A673 (cell line): ENCODE results near the gene CACNA2D3. TPM values are rescaled to one million over a fixed set of nuclear protein-coding genes. Genes with fewer than 3 reads are reported as not detected.

Source experiments
- BruUV-seq: library from RNA; stranded (reverse); fragments of 400-500 nt; replicated peaks from 2 replicates; lab custom pipeline; 2021; lab: Mats Ljungman, UMichigan
- CTCF ChIA-PET: fragments of 300-600 bp; sonication (Branson Sonifier 250); formaldehyde crosslinking; loops from one replicate; lab custom pipeline; 2022; ENCODE audit warnings: antibody characterized with exemption; lab: Charles Lee
- POLR2A ChIA-PET: fragments of 300-600 bp; sonication (Branson Sonifier 250); formaldehyde crosslinking; loops from one replicate; lab custom pipeline; 2022; ENCODE audit warnings: antibody characterized with exemption; ENCODE audit not compliant: low non-redundant PET; lab: Charles Lee
- DNase-seq: peaks from one replicate; pipeline ENCODE4 v3.0.0-alpha.2; 2015; ENCODE audit warnings: low spot score
- H3K27ac ChIP-seq: fragments of 200-600 bp; sonication (generic); 2 replicates; pipeline ENCODE4 v1.5.1; 2016; ENCODE audit warnings: mixed run types, low read depth, mild to moderate bottlenecking, mixed read lengths, antibody characterized with exemption, low read length; ENCODE audit not compliant: poor library complexity, severe bottlenecking
- H3K27me3 ChIP-seq: fragments of 200-600 bp; sonication (generic); replicated peaks from 2 replicates; pipeline ENCODE4 v1.6.1; 2017; ENCODE audit warnings: mixed run types, low read depth, mild to moderate bottlenecking, mixed read lengths, antibody characterized with exemption, low read length; ENCODE audit not compliant: insufficient read depth, poor library complexity
- H3K36me3 ChIP-seq: fragments of 200-600 bp; sonication (generic); 2 replicates; pipeline ENCODE4 v1.6.1; 2016; ENCODE audit warnings: mixed run types, mild to moderate bottlenecking, mixed read lengths, antibody characterized with exemption, low read length; ENCODE audit not compliant: insufficient read depth, poor library complexity, severe bottlenecking
- H3K4me1 ChIP-seq: fragments of 200-600 bp; sonication (generic); 2 replicates; pipeline ENCODE4 v1.6.1; 2017; ENCODE audit warnings: mixed run types, mild to moderate bottlenecking, mixed read lengths, antibody characterized with exemption, low read length; ENCODE audit not compliant: insufficient read depth, poor library complexity, severe bottlenecking
- H3K4me3 ChIP-seq: fragments of 200-600 bp; sonication (generic); 2 replicates; pipeline ENCODE4 v1.5.1; 2016; ENCODE audit warnings: low read depth, mixed run types, mild to moderate bottlenecking, mixed read lengths, low read length; ENCODE audit not compliant: poor library complexity, severe bottlenecking
- H3K9me3 ChIP-seq: fragments of 200-600 bp; sonication (generic); 2 replicates; pipeline ENCODE4 v1.6.1; 2016; ENCODE audit warnings: mixed run types, low read depth, mild to moderate bottlenecking, mixed read lengths, antibody characterized with exemption, low read length; ENCODE audit not compliant: poor library complexity, severe bottlenecking
- EZH2 ChIP-seq: fragments of 200-600 bp; sonication (generic); IDR thresholded peaks from 2 replicates; pipeline ENCODE4 v1.6.1; 2017; ENCODE audit warnings: borderline replicate concordance, low read depth, mild to moderate bottlenecking, mixed read lengths, antibody characterized with exemption, low read length; ENCODE audit not compliant: poor library complexity, severe bottlenecking
- intact Hi-C: fragments of 100-400 bp; cut with micrococcal nuclease; formaldehyde crosslinking; loops from one replicate; pipeline ENCODE4 v1.10.0; 2022; ENCODE audit not compliant: unreplicated experiment
- total RNA-seq: library from RNA; stranded (reverse); gene quantifications from 2 replicates; pipeline ENCODE4 v1.2.3, GENCODE V29; 2021
- TF ChIP-seq, protein P1 (sequence below): fragments of 300-800, 200-600 bp; sonication (generic); conservative IDR thresholded peaks from 2 replicates; pipeline ENCODE4 v1.5.1; 2017; ENCODE audit warnings: low read depth, mild to moderate bottlenecking, antibody characterized with exemption, low read length, moderate library complexity, mixed read lengths

The CACNA2D3 gene
- total RNA-seq, 1 experiment from 2014 or later, result not detected

DNA sequence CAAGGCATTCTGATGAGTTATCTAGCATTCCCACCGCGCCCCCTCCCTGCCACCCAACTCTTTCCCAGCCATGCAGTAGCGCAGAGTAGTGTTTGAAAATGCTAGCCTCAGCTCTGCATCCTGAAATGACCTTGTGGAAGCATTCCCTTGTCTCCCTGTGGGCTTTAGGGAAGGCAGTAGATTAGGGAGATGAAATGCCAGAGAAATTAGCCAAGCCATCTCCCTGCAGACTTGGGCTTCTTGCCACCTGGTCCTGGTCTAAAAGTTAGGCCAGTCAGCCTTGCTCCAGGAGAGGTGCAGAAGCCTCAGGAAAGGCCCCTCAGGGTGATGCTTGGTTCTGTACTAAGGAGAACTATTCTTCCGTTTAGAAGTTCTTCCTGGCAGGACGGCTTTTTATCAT lies 231.2 kb downstream of the CACNA2D3 start:
- Histone ChIP-seq H3K27me3 (no peaks in the 10 kb centered on the region), H3K36me3 (no peaks in the 10 kb centered on the region), H3K27ac (no peak overlapping the region), H3K4me3 (no peak overlapping the region), H3K4me1 (no peaks in the 10 kb centered on the region), H3K9me3 (no peaks in the 10 kb centered on the region)
- intact Hi-C loops, result no loop called here
- ChIA-PET CTCF (no interaction called here), POLR2A (no interaction called here)
- DNase-seq, result no peak
- TF ChIP-seq, protein P1, sequence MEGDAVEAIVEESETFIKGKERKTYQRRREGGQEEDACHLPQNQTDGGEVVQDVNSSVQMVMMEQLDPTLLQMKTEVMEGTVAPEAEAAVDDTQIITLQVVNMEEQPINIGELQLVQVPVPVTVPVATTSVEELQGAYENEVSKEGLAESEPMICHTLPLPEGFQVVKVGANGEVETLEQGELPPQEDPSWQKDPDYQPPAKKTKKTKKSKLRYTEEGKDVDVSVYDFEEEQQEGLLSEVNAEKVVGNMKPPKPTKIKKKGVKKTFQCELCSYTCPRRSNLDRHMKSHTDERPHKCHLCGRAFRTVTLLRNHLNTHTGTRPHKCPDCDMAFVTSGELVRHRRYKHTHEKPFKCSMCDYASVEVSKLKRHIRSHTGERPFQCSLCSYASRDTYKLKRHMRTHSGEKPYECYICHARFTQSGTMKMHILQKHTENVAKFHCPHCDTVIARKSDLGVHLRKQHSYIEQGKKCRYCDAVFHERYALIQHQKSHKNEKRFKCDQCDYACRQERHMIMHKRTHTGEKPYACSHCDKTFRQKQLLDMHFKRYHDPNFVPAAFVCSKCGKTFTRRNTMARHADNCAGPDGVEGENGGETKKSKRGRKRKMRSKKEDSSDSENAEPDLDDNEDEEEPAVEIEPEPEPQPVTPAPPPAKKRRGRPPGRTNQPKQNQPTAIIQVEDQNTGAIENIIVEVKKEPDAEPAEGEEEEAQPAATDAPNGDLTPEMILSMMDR, result no peak
- TF ChIP-seq EZH2, result no peak
- BruUV-seq, result no TSS peak

DNA sequence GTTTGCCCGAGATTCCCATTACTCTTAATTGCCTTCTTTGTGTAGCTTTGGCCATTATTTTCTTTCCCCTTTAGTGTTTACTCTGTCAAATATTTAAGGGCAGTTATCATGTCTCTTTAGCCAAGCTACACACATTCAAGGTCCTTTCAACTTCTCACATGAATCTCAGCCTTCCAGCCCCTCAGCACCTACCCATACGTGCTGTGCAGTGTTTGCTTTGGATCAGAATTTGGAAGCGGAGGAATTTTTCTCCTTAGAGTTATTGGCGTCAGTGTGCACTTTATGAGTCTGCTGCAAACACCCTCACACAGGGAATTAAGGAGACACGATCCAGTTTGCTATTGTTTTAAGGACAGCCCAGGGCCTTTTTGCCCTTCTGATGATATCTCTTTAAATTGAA lies 231.6 kb downstream of the CACNA2D3 start:
- intact Hi-C loops, result no loop called here

DNA sequence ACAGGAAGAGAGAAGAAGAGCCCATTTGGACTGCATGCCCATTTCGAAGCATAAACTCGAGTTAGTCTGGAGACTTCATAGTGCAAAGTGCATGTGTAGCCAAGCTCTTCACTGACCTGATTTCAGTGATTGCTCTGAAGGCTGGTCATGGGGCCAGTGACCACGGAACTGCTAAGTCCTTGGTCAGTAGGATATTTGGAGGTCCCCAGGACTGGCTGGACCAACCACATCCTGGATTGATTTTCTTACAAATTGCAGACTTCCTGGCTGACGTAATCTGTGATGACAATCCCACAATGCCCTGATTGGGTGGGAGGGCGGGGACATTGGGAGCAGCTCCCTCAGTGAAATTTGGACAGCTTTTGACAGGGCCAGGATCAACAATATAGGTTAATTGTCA lies 233.4 kb downstream of the CACNA2D3 start:
- Histone ChIP-seq H3K9me3 (no peaks in the 10 kb centered on the region), H3K36me3 (no peaks in the 10 kb centered on the region), H3K4me1 (no peaks in the 10 kb centered on the region), H3K27ac (no peak overlapping the region), H3K27me3 (no peaks in the 10 kb centered on the region), H3K4me3 (no peak overlapping the region)
- no peak for DNase-seq
- no peak for TF ChIP-seq EZH2
- TF ChIP-seq, protein P1, result no peak
- ChIA-PET POLR2A (no interaction called here), CTCF (no interaction called here)
- intact Hi-C loops, result no loop called here
- BruUV-seq, result no TSS peak

More for the DNA sequence above, 231.6 kb downstream of the CACNA2D3 start:
- BruUV-seq, result no TSS peak
- ChIA-PET CTCF (no interaction called here), POLR2A (no interaction called here)
- H3K36me3 ChIP-seq, result no peaks in the 10 kb centered on the region
- H3K27ac ChIP-seq, result no peak overlapping the region
- no peaks in the 10 kb centered on the region for H3K27me3 ChIP-seq
- no peak for DNase-seq
- TF ChIP-seq, protein P1, result no peak
- no peak for TF ChIP-seq EZH2
- no peaks in the 10 kb centered on the region for H3K9me3 ChIP-seq
- no peak overlapping the region for H3K4me3 ChIP-seq
- H3K4me1 ChIP-seq, result no peaks in the 10 kb centered on the region
